Measurements from ENCODE around the gene CCDC12.

CCDC12 gene

GRCh38 chr3:47007482-47008233, 31.1 kb upstream of the CCDC12 start:
- no peak for DNase-seq (ENCODE audit: low read depth, low spot score)

DNA sequence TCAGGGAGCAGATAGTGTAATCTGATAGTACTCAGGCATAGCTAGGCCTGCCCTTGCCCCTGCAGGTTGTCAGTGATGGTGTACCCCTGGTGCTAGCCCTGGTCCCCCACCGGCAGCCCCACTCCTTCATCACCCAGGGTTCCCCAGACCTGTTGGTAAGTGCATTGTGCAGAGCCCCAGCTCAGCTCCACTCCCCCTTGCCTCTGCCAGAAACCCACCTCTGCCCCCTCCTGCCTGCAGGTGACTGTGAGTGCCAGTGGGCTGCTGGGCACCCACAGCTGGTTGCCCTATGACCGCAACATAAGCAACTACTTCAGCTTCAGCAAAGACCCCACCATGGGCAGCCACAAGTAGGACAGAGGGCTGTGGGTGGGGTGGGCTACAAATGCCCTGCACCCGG, 30.5 kb upstream of the CCDC12 start:
- DNase-seq (ENCODE audit: low read depth, low spot score), result no peak

GRCh38 chr3:47006145-47006651, 29.7 kb upstream of the CCDC12 start:
- DNase-seq (ENCODE audit: low read depth, low spot score), result no peak

DNA sequence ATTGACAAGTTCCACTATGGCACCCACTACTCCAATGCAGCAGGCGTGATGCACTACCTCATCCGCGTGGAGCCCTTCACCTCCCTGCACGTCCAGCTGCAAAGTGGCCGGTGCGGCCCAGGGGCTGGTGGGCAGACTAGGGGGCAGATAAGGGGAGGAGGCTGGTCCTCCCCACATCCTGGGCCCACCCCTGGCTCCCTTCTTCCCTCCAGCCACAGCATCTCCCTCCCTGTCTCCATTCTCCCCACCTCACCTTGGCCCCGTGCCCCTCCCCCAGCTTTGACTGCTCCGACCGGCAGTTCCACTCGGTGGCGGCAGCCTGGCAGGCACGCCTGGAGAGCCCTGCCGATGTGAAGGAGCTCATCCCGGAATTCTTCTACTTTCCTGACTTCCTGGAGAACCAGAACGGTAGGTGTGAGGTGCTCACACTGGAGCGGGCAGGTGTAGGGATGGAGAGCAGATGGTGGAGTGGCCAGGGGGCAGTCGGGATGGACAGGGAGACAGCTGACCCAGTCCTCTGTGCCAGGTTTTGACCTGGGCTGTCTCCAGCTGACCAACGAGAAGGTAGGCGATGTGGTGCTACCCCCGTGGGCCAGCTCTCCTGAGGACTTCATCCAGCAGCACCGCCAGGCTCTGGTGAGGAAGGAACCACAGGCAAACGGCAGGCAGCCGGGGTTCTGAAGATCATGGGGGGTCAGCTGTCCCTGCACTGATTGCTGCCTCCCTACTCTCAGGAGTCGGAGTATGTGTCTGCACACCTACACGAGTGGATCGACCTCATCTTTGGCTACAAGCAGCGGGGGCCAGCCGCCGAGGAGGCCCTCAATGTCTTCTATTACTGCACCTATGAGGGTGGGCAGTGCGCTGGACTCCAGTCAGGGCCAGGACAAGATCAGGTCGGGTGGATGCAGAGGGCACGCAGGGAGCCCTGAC, 28.9 kb upstream of the CCDC12 start:
- no peak for DNase-seq (ENCODE audit: low read depth, low spot score)

- no peak for DNase-seq (ENCODE audit: low read depth, low spot score)
Observed at GRCh38 chr3:47004369-47005211, 28.0 kb upstream of the CCDC12 start.

DNA sequence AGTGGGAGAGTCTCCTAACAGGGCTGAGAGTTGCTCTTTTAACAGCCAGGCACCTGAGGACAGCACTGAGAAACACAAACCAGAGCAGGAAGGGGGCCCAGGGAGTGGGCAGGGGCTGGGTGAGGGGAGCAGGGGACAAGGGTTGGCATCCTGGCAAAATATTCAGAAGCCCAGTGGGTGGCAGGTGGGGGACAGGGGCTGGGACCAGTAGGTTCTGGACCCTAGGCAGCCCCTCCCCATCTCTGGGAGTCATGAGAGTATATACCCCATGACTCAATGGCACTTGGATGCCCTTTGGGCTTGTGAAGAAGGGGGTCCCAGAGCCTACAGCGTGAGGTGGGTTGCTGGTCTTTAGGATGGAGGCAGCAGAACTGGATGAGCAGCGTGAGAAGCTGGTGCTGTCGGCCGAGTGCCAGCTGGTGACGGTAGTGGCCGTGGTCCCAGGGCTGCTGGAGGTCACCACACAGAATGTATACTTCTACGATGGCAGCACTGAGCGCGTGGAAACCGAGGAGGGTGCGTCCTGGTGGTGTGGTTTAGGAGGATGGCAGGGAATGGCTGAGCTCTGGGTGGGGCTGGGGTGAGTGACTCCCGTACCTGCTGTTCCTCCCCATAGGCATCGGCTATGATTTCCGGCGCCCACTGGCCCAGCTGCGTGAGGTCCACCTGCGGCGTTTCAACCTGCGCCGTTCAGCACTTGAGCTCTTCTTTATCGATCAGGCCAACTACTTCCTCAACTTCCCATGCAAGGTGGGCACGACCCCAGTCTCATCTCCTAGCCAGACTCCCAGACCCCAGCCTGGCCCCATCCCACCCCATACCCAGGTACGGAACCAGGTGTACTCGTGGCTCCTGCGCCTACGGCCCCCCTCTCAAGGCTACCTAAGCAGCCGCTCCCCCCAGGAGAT, 27.2 kb upstream of the CCDC12 start:
- no peak for DNase-seq (ENCODE audit: low read depth, low spot score)

- DNase-seq (ENCODE audit: low read depth, low spot score), result no peak
Observed at GRCh38 chr3:47003056-47003410, 26.5 kb upstream of the CCDC12 start.

DNA sequence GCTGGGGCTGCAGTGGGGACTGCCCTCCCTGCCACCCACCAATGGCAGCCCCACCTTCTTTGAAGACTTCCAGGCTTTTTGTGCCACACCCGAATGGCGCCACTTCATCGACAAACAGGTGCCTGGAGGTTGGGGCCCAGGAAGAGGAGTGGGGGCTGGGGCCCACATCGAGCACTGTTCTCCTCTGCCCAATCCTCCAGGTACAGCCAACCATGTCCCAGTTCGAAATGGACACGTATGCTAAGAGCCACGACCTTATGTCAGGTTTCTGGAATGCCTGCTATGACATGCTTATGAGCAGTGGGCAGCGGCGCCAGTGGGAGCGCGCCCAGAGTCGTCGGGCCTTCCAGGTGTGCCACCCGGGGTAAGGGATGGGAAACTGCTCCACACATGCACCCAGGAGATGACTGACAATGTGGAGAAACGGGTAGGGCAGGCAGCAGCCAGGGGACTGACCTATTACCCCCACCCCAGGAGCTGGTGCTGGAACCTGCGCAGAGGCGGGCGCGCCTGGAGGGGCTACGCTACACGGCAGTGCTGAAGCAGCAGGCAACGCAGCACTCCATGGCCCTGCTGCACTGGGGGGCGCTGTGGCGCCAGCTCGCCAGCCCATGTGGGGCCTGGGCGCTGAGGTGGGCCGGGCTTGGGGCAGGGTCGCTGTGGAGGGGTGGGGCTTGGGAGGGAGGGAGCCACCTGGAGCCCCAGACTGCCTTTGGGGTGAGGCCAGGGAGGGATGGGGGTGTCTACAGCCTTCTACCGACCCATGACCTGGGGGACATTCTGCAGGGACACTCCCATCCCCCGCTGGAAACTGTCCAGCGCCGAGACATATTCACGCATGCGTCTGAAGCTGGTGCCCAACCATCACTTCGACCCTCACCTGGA, 25.9 kb upstream of the CCDC12 start:
- no peak for DNase-seq (ENCODE audit: low read depth, low spot score)

DNA sequence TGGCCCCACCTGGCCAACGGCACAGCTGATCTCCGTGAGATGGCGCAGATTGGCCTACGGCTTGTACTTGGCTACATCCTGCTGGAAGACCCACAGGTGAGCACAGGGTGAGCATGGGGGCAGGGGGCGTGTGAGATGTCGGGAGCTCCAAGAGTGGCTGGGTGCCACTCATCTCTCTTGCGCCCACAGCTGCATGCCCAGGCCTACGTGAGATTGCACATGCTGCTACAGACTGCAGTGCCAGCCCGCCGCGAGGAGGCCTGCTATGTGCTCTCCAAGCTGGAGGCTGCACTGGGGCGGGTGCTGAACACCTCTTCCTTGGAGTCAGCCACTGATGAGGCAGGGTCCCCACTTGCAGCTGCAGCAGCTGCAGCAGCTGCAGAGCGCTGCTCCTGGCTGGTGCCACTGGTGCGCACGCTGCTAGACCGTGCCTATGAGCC, 25.2 kb upstream of the CCDC12 start:
- DNase-seq (ENCODE audit: low read depth, low spot score), result no peak

GRCh38 chr3:47000922-47001730, 24.6 kb upstream of the CCDC12 start:
- no peak for DNase-seq (ENCODE audit: low read depth, low spot score)

DNA sequence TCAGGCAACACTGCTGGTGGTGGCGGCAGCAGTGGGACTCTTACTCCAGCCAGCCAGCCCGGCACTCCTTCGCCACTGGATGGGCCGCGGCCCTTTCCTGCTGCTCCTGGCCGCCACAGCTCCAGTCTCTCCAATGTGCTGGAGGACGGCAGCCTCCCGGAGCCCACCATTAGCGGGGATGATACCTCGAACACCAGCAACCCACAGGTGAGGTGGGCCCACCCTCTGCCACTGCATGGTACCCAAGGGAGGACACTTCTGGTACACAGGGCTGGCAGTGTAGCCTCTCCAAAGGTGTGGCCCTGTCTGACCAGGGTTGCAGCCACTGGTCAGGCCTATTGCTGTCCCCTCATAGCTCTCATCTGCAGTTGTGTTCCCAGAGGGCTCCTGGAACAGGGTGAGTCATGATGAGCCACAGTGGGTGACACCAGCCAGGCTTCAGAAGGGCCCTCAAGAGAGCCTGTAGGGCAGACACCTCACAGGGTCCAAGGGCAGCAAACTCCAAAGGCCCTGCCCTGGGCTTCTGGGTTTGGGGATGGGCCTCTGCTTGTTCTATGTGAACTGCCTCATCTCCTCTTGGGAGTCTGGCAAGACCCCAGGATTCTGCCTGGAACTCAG, 23.8 kb upstream of the CCDC12 start:
- DNase-seq (ENCODE audit: low read depth, low spot score), result no peak

DNA sequence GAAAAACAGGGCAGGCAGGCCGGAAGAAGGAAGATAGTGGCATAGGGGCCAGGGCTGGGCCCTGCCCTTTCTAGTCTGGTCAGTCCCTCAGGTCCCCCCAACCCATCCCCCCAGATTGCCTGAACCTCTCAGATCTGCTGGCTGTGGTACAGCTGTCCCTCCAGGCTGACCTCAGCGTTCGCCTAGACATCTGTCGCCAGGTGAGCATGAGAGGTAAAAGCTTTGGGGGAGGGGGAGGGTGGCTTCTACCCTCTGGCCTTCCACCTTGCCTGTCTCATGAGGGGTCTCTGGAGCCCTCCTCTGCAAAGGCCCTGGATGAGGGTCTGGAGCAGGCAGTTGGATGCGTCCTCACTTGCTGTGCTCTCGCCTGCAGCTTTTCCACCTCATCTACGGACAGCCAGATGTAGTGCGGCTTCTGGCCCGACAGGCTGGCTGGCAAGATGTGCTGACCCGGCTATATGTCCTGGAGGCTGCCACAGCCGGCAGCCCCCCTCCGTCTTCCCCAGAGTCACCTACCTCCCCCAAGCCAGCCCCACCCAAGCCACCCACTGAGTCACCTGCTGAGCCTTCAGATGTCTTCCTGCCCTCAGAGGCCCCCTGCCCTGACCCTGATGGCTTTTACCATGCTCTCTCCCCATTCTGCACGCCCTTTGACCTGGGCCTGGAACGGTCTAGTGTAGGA, 23.1 kb upstream of the CCDC12 start:
- DNase-seq (ENCODE audit: low read depth, low spot score), result no peak

GRCh38 chr3:46998852-46999515, 22.4 kb upstream of the CCDC12 start:
- DNase-seq (ENCODE audit: low read depth, low spot score), result no peak

DNA sequence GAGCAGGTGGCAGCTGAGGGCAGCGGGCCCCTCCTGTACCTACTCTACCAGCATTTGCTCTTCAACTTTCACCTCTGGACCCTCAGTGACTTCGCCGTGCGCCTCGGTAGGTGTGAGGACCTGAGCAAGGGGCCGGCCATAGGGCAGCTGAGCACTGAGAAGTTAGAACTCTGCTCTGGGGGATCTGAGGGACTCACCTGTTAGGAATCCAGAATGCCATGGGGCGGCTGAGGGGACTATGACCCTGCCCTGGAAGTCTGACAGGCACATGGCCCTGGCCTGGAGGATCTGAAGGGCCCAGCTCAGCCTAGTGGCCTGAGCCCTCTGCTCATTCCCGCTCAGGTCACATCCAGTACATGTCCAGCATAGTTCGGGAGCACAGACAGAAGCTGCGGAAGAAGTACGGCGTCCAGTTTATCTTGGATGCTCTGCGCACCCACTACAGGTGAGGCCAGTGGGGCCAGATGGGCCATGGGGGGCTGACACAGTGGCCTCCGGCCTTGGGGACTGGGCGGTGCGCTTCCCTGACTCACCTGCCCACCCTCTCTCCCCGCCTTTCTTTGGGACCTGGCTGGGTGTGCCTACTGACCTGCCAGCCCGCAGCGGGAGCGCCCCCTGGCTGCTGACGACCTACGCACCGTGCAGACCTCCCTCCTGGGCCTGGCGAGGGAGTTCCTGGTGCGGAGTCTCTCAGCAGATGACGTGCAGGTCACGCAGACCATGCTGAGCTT, 21.7 kb upstream of the CCDC12 start:
- no peak for DNase-seq (ENCODE audit: low read depth, low spot score)

- no peak for DNase-seq (ENCODE audit: low read depth, low spot score)
Observed at GRCh38 chr3:46997453-46998091, 21.0 kb upstream of the CCDC12 start.
